GM23338 (cell line): ENCODE data around the gene TTLL5. TPM values are rescaled to one million over a fixed set of nuclear protein-coding genes. Genes with fewer than 3 reads are reported as not detected.

Source experiments
- ATAC-seq: fragments of 200-7000 bp; cut with Tn5 transposase; 3 replicates; pipeline ENCODE4 v1.9.1; 2020
- DNase-seq: peaks from one replicate; pipeline ENCODE4 v3.0.0-alpha.2; 2015; ENCODE audit warnings: low spot score
- H2AFZ ChIP-seq: fragments of 200-600 bp; sonication (generic); 2 replicates; pipeline ENCODE4 v1.8.0; 2016; ENCODE audit warnings: antibody characterized with exemption, mild to moderate bottlenecking, moderate library complexity
- H3F3A ChIP-seq: fragments of 200-600 bp; sonication (generic); replicated peaks from 2 replicates; pipeline ENCODE4 v1.8.0; 2017; ENCODE audit warnings: antibody characterized with exemption, mixed run types, low read depth
- H3K27ac ChIP-seq: fragments of 200-600 bp; sonication (generic); 2 replicates; pipeline ENCODE4 v1.6.1; 2016; ENCODE audit warnings: low read depth
- H3K27me3 ChIP-seq: fragments of 200-600 bp; sonication (generic); 2 replicates; pipeline ENCODE4 v1.8.0; 2016; ENCODE audit warnings: mild to moderate bottlenecking, mixed run types, moderate library complexity; ENCODE audit not compliant: insufficient read depth
- H3K36me3 ChIP-seq: fragments of 200-600 bp; sonication (generic); 2 replicates; pipeline ENCODE4 v1.8.0; 2016; ENCODE audit warnings: mild to moderate bottlenecking; ENCODE audit not compliant: insufficient read depth
- H3K4me1 ChIP-seq: fragments of 200-600 bp; sonication (generic); 2 replicates; pipeline ENCODE4 v1.8.0; 2016; ENCODE audit warnings: mild to moderate bottlenecking, moderate library complexity; ENCODE audit not compliant: insufficient read depth
- H3K4me2 ChIP-seq: fragments of 200-600 bp; sonication (generic); 2 replicates; pipeline ENCODE4 v1.7.1; 2017; ENCODE audit warnings: mixed run types
- H3K4me3 ChIP-seq: fragments of 200-600 bp; sonication (generic); 2 replicates; pipeline ENCODE4 v1.6.1; 2016; ENCODE audit warnings: mixed run types
- H3K79me2 ChIP-seq: fragments of 200-600 bp; sonication (generic); replicated peaks from 2 replicates; pipeline ENCODE4 v1.8.0; 2017; ENCODE audit warnings: mild to moderate bottlenecking; ENCODE audit not compliant: insufficient read depth
- H3K9me2 ChIP-seq: fragments of 200-600 bp; sonication (generic); 2 replicates; pipeline ENCODE4 v1.8.0; 2017; ENCODE audit not compliant: insufficient read depth
- H4K20me1 ChIP-seq: fragments of 200-600 bp; sonication (generic); replicated peaks from 2 replicates; pipeline ENCODE4 v1.8.0; 2017; ENCODE audit warnings: mild to moderate bottlenecking; ENCODE audit not compliant: insufficient read depth
- H3K27ac Mint-ChIP-seq: 2 replicates; pipeline ENCODE4 v1.8.0; 2020; ENCODE audit warnings: inconsistent platforms, mild to moderate bottlenecking, moderate library complexity, mixed read lengths
- H3K27me3 Mint-ChIP-seq: 3 replicates; pipeline ENCODE4 v1.8.0; 2022; ENCODE audit warnings: low read depth, mild to moderate bottlenecking, moderate library complexity, mixed read lengths, inconsistent platforms; ENCODE audit not compliant: insufficient read depth, poor library complexity
- H3K36me3 Mint-ChIP-seq: 3 replicates; pipeline ENCODE4 v1.8.0; 2021; ENCODE audit warnings: low read depth, mild to moderate bottlenecking, inconsistent platforms, moderate library complexity, mixed read lengths
- H3K4me1 Mint-ChIP-seq: 3 replicates; pipeline ENCODE4 v1.8.0; 2020; ENCODE audit warnings: mild to moderate bottlenecking, inconsistent platforms, mixed read lengths
- H3K4me3 Mint-ChIP-seq: 3 replicates; pipeline ENCODE4 v1.8.0; 2021; ENCODE audit warnings: moderate library complexity, mild to moderate bottlenecking, inconsistent platforms, mixed read lengths
- H3K9me3 Mint-ChIP-seq: 3 replicates; pipeline ENCODE4 v1.8.0; 2020; ENCODE audit warnings: moderate library complexity, mild to moderate bottlenecking, inconsistent platforms, mixed read lengths
- CREB1 ChIP-seq: fragments of 250-450 bp; sonication (Bioruptor Pico); IDR thresholded peaks from 2 replicates; pipeline ENCODE4 v1.5.0; 2020; ENCODE audit warnings: low read depth, mild to moderate bottlenecking, moderate library complexity
- CTCF ChIP-seq, 2 experiments: fragments of 200-600 bp in 1 of 2; sonication (generic) in 1 of 2; conservative IDR thresholded peaks; 2 replicates each; pipeline versions ENCODE4 v1.5.1 to v1.6.1; 2016 to 2017; ENCODE audit warnings: antibody characterized with exemption in 2 of 2, low read depth in 2 of 2, mild to moderate bottlenecking in 2 of 2, moderate library complexity in 1 of 2
- ETS1 ChIP-seq: IDR thresholded peaks from 2 replicates; pipeline ENCODE4 v1.6.1; 2016; ENCODE audit warnings: antibody characterized with exemption
- EZH2 ChIP-seq: fragments of 200-600 bp; sonication (generic); IDR thresholded peaks from one replicate; pipeline ENCODE4 v1.8.0; 2017; ENCODE audit warnings: antibody characterized with exemption, mild to moderate bottlenecking, low read depth; ENCODE audit not compliant: unreplicated experiment
- EZH2phosphoT487 ChIP-seq: fragments of 200-600 bp; sonication (generic); IDR thresholded peaks from one replicate; pipeline ENCODE4 v1.8.1; 2018; ENCODE audit warnings: antibody characterized with exemption; ENCODE audit not compliant: unreplicated experiment
- JUNB ChIP-seq: IDR thresholded peaks from one replicate; pipeline ENCODE4 v1.6.1; 2016; ENCODE audit warnings: antibody characterized with exemption; ENCODE audit not compliant: unreplicated experiment
- NANOG ChIP-seq: IDR thresholded peaks from 2 replicates; pipeline ENCODE4 v1.6.1; 2016; ENCODE audit warnings: antibody characterized with exemption, borderline replicate concordance
- POLR2AphosphoS5 ChIP-seq: IDR thresholded peaks from 2 replicates; pipeline ENCODE4 v1.6.1; 2016; ENCODE audit warnings: antibody characterized with exemption, low read depth
- REST ChIP-seq: IDR thresholded peaks from one replicate; pipeline ENCODE4 v1.6.1; 2018; ENCODE audit warnings: antibody characterized with exemption; ENCODE audit not compliant: unreplicated experiment
- STAT1 ChIP-seq: IDR thresholded peaks from one replicate; pipeline ENCODE4 v1.6.1; 2016; ENCODE audit warnings: antibody characterized with exemption; ENCODE audit not compliant: unreplicated experiment
- ZNF114 ChIP-seq: fragments of 250-450 bp; sonication (Bioruptor Pico); IDR thresholded peaks from 2 replicates; pipeline ENCODE4 v1.5.0; 2020; ENCODE audit warnings: mild to moderate bottlenecking, moderate library complexity
- ZNF331 ChIP-seq: fragments of 250-450 bp; sonication (Bioruptor Pico); IDR thresholded peaks from 2 replicates; pipeline ENCODE4 v1.5.0; 2020; ENCODE audit warnings: low read depth, mild to moderate bottlenecking, moderate library complexity
- ZNF462 ChIP-seq: fragments of 250-450 bp; sonication (Bioruptor Pico); IDR thresholded peaks from 2 replicates; pipeline ENCODE4 v1.5.0; 2020; ENCODE audit warnings: mild to moderate bottlenecking, moderate library complexity
- polyA plus RNA-seq: library from polyadenylated mRNA; unstranded; fragments of >200 nt; fragmentation: Nextera tagmentation; extraction: Ambion mirVana; gene quantifications from 2 replicates; pipeline ENCODE4 v1.2.1, GENCODE V29; 2016
- total RNA-seq: library from RNA; depleted of rRNA; stranded (reverse); fragments of >200 nt; shearing (Covaris generic); gene quantifications from 2 replicates; pipeline ENCODE4 v1.2.3, GENCODE V29; 2014

TTLL5 gene
- total and polyA plus RNA-seq, 2 experiments from 2014 or later, result 33.5 to 35.4 TPM

- H4K20me1 ChIP-seq, result peaks cover 13% of the 10 kb centered on the region; the same call in 1 of the 2 replicates
- TF ChIP-seq CTCF (conservative IDR thresholded peaks at IDR 0.05; ENCODE audit: low read depth in 2 of 2) (no peak), EZH2 (no peak), STAT1 (no peak), POLR2AphosphoS5 (no peak), EZH2phosphoT487 (no peak), ZNF331 (CRISPR knock-in tag) (no peak), REST (no peak), JUNB (no peak), ZNF114 (no peak), ETS1 (no peak), NANOG (no peak), ZNF462 (CRISPR knock-in tag) (no peak), CREB1 (CRISPR knock-in tag) (no peak)
- ATAC-seq (no peak), DNase-seq (no peak)
- no peak overlapping the region for H3K27ac ChIP-seq
- H2AFZ ChIP-seq, result no peak overlapping the region
- H3K9me2 ChIP-seq, result no peaks in the 10 kb centered on the region
- no peaks in the 10 kb centered on the region for H3K4me1 ChIP-seq
- no peaks in the 10 kb centered on the region for H3K9me3 Mint-ChIP-seq
- no peak overlapping the region for H3K4me3 ChIP-seq
- no peaks in the 10 kb centered on the region for H3K4me1 Mint-ChIP-seq
- H3K27me3 Mint-ChIP-seq, result peaks cover 2% of the 10 kb centered on the region
- H3K79me2 ChIP-seq, result peaks cover 49% of the 10 kb centered on the region
- H3K36me3 ChIP-seq, result peaks cover 24% of the 10 kb centered on the region
- no peaks in the 10 kb centered on the region for H3F3A ChIP-seq
- H3K36me3 Mint-ChIP-seq, result peaks cover 27% of the 10 kb centered on the region
- H3K4me2 ChIP-seq, result no peak overlapping the region
- H3K27ac Mint-ChIP-seq, result no peak overlapping the region
- no peak overlapping the region for H3K4me3 Mint-ChIP-seq
- no peaks in the 10 kb centered on the region for H3K27me3 ChIP-seq
Measured at GRCh38 chr14:75673345-75674035, 12.4 kb downstream of the TTLL5 start.
